Measurements from ENCODE around the gene ORM1.

Gene ORM1

DNA sequence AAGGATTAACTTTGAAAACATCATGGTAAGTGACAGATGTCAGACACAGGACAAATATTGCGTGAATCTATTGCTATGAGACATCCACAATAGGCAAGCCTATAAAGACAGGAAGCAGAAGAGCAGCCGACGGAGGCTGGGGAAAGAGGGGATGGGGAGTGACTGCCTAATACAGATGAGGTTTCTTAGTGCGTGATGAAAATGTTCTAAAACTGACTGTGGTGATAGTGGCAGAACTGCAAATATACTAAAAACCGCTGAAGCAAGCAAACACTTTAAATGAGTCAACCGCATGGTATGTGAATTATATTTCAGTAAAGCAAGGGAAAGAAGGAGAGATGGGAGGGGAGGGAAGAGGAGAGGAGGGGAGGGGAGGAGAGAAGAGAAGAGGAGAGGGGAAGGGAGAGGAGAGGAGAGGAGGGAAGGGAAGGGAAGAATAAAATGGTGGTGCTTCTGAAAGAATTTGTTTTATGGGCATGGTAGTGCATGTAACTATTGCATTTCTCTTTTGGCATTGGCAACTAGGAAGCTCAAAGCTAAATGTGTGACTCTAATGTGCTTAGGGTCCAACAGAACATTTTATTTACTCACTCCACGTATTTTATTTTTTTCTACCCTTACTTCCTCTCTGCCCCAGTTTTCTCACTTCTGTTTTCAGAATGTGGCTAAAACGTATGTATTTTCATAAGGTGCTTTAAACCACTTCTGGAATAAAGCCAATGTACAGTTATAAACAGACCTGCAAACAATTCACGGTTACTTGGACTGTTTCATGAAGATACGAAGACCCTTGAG, 43.6 kb downstream of the ORM1 start:
- DNase-seq (ENCODE audit: low read depth in 2 of 2): no peak

- DNase-seq (ENCODE audit: low read depth in 2 of 2): no peak
Observed at GRCh38 chr9:114367366-114367765, 44.5 kb downstream of the ORM1 start.

DNA sequence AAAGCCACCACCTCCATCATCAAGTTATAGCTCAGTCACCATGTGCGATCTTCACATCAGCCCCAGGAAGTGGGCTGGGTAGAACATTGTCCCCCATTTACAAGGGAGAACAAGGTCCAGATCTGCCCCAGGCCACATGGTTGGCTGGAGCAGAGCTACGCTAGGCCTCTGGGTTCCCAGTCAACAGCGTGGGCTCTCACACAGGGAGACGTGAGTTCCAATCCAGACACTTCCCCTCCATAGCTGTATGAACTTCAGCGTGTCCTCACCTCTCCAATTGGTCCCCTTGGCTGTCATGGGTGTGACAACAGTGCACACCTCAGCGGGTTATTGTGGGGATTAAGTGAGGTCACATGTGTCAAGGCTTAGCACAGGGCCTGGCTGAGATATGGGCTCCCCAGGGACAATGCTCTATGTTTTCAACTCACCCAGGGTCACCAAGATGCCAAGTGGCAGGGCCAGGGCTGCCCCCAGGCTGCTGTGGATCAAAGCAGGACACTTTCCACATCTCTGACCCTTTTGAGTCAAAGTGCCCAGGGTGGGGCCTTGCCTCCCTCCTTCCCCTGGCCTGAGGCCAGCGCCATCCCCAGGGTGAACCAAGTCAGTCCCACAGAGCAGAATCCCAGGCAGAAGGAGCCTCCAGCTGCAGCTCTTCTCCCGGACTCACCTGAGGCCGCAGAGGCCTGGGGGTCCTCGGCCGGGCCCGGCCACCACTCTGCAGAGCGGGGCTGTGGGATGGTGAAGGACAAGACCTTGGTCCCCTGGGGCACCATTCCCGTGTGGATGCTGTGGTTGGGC, 45.1 kb downstream of the ORM1 start:
- no peak for DNase-seq (ENCODE audit: low read depth in 2 of 2)

DNA sequence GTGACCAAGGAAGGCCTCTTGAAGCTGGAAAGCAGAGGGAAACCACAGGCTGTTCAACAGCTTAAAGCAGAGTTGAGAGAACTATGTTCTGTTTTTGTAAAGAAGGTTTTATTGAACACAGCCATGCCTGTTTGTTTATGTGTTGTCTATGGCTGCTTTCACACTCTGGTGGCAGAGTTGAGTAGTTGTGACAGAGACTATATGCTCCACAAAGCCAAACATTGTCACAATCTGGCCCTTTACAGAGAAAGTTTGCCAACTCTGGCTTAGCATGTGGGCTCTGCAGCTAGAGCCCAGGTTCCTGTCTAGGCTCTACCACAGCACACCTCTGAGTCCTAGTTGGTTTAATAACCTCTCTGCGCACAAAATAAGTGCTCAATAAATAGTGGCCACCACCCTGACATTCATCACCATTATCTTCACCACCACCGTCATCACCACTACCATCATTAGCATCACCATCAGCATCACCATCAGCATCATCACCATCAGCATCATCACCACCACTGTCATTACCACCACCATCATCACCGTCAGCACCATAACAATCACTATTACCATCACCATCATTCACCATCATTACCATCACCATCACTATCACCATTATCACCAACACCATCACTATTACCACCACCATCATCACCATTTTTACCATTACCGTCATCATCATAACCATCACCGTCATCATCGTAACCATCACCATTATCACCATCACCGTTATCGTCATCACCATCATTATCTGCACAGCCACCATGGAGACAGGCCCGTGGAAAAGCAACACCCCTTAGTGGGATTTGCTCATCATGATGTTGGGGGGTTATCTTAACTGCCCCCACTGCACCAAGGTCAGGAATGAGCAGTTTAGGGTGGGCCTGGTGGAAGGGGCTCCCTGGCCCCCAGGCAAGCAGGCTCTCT, 46.6 kb downstream of the ORM1 start:
- DNase-seq (ENCODE audit: low read depth in 2 of 2): no peak

- no peak for DNase-seq (ENCODE audit: low read depth in 2 of 2)
Observed at GRCh38 chr9:114370251-114370967, 47.5 kb downstream of the ORM1 start.

GRCh38 chr9:114370968-114371320, 48.0 kb downstream of the ORM1 start:
- DNase-seq (ENCODE audit: low read depth in 2 of 2): no peak

- no peak for DNase-seq (ENCODE audit: low read depth in 2 of 2)
Observed at GRCh38 chr9:114371343-114371944, 48.5 kb downstream of the ORM1 start.

GRCh38 chr9:114371973-114372917, 49.3 kb downstream of the ORM1 start:
- peak in 1 of 2 donors; percentile 30 for DNase-seq (ENCODE audit: low read depth in 2 of 2)

GRCh38 chr9:114372921-114373448, 50.1 kb downstream of the ORM1 start:
- DNase-seq (ENCODE audit: low read depth in 2 of 2): peak; percentile 70 to 72

DNA sequence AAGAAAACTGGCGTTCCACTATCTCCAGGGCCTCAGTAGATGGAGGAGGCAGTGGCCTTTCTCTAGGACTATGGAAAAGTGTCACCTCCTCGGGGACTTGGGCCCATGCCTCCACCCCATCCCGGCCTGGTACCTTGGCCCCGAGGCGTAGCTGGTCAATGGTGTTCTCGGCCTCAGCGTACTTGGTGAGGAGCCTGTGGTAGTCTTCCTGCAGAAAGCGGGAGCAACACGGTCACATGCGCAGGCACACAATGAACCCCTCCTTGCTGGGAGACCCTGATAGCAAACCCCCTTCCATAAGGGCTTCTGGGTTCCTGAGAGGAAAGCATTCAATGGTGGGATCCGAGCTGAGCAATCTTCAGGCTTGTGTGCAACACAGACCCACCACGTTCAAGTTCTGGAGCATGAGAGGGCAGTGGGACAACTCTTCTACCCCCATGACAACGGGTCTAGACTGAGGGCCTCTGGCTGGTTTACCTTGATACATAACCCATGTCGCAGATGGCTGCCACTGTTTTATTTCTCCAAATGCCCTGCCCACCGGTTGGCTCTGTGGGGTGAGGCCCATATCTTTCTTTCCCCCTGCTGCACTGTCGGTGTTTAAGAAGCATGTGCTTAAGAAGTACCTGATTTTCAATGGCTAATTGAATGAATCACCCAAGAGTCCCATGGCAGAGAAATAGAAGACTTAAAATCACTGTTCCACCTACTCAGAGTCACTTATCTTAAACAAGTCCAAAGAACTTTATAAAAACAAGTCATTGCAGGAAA, 51.2 kb downstream of the ORM1 start:
- DNase-seq (ENCODE audit: low read depth in 2 of 2): no peak

- no peak for DNase-seq (ENCODE audit: low read depth in 2 of 2)
Observed at GRCh38 chr9:114374936-114375335, 52.0 kb downstream of the ORM1 start.

GRCh38 chr9:114375386-114376175, 52.7 kb downstream of the ORM1 start:
- no peak for DNase-seq (ENCODE audit: low read depth in 2 of 2)
